HL-60/S4 treated with retinoic acid at 250 ng/mL for 4 days and 3 days (cell line): ENCODE measurements around the gene MMP15.

Source experiments
- in situ Hi-C: fragments of 300-500 bp; cut with MboI; formaldehyde crosslinking; loops from 2 replicates; pipeline ENCODE4 v1.7.0; 2022; ENCODE audit warnings: low sequenced_read_pairs

Gene MMP15

GRCh38 chr16:57996406-57997175 is 29.0 kb upstream of the MMP15 start:
- in situ Hi-C loops, result no loop called here

- in situ Hi-C loops, result no loop called here
Measured at GRCh38 chr16:57997176-57997527, 28.4 kb upstream of the MMP15 start.

- in situ Hi-C loops, result no loop called here
Measured at GRCh38 chr16:57997528-57998265, 27.9 kb upstream of the MMP15 start.

- in situ Hi-C loops, result no loop called here
Measured at GRCh38 chr16:57998486-57998885, 27.1 kb upstream of the MMP15 start.

- in situ Hi-C loops, result no loop called here
Measured at GRCh38 chr16:57998992-57999365, 26.6 kb upstream of the MMP15 start.

- in situ Hi-C loops, result no loop called here
Measured at GRCh38 chr16:57999366-57999970, 26.1 kb upstream of the MMP15 start.

- in situ Hi-C loops, result loop anchor here (10.0 kb wide), 1 partner anchor 105 kb away; no protein-coding TSS in a partner anchor
Measured at GRCh38 chr16:57999971-58000705, 25.4 kb upstream of the MMP15 start, which contains the start of gene ZNF319. Gene ZNF319, minus strand, starts transcription at chr16:58000672. Its CDS starts 2,407 bp downstream, at chr16:57998265.

- in situ Hi-C loops, result loop anchor here (10.0 kb wide), 1 partner anchor 106 kb away; no protein-coding TSS in a partner anchor
Measured at GRCh38 chr16:58000706-58001676, 24.6 kb upstream of the MMP15 start, which contains the start of gene USB1. Gene USB1, plus strand, starts transcription at chr16:58001407. Its CDS starts 77 bp downstream, at chr16:58001484.

GRCh38 chr16:58001781-58002415 is 23.7 kb upstream of the MMP15 start:
- in situ Hi-C loops, result loop anchor here (10.0 kb wide), 1 partner anchor 107 kb away; no protein-coding TSS in a partner anchor

- in situ Hi-C loops, result loop anchor here (10.0 kb wide), 1 partner anchor 108 kb away; no protein-coding TSS in a partner anchor
Measured at GRCh38 chr16:58002416-58002800, 23.1 kb upstream of the MMP15 start.

- in situ Hi-C loops, result loop anchor here (10.0 kb wide), 1 partner anchor 108 kb away; no protein-coding TSS in a partner anchor
Measured at GRCh38 chr16:58002936-58003335, 22.6 kb upstream of the MMP15 start.

- in situ Hi-C loops, result loop anchor here (10.0 kb wide), 1 partner anchor 110 kb away; no protein-coding TSS in a partner anchor
Measured at GRCh38 chr16:58004736-58005135, 20.8 kb upstream of the MMP15 start.

GRCh38 chr16:58009856-58010416 is 15.6 kb upstream of the MMP15 start:
- in situ Hi-C loops, result loop anchor here (10.0 kb wide), 1 partner anchor 115 kb away; no protein-coding TSS in a partner anchor

GRCh38 chr16:58010886-58011285 is 14.7 kb upstream of the MMP15 start:
- in situ Hi-C loops, result no loop called here

GRCh38 chr16:58011652-58012051 is 13.9 kb upstream of the MMP15 start:
- in situ Hi-C loops, result no loop called here

- in situ Hi-C loops, result no loop called here
Measured at GRCh38 chr16:58012481-58012880, 13.1 kb upstream of the MMP15 start.

- in situ Hi-C loops, result no loop called here
Measured at GRCh38 chr16:58013201-58013956, 12.2 kb upstream of the MMP15 start.
